GM11168 (cell line): ENCODE measurements around the gene KIAA0586.
"Not testable (repeated sequence)": the region's sequence is repeated elsewhere in the genome, so short reads cannot be mapped to it uniquely, and the experiment has no call there.

ENCODE experiments used
- in situ Hi-C: fragments of 300-500 bp; cut with MboI; formaldehyde crosslinking; loops from one replicate; pipeline ENCODE4 v1.12.0; 2022; ENCODE audit warnings: low sequenced_read_pairs; ENCODE audit not compliant: unreplicated experiment

Gene KIAA0586

GRCh38 chr14:58540749-58541632 lies 113.5 kb downstream of the KIAA0586 start:
- in situ Hi-C loops, result no loop called here

- in situ Hi-C loops, result no loop called here
Observed at GRCh38 chr14:58541633-58542022, 114.1 kb downstream of the KIAA0586 start.

DNA sequence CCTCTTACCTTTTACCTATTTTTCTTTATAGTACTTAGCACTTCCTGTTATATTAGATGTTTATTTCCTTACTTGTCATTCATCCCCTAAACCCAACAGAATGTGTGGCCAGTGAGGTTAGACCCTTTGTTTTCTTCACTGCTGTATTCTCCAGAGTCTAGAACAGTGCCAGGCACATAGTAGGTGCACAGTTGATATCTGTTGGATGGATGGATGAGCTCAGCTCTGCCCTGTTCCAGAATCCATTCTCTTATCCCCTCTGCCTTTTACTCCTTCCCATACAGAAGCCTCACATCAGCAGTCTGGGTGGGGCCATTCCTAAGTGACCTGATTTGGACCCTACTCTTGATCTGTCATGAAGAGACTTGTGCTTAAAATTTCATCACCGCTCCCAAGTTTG lies 115.7 kb downstream of the KIAA0586 start:
- in situ Hi-C loops, result no loop called here

DNA sequence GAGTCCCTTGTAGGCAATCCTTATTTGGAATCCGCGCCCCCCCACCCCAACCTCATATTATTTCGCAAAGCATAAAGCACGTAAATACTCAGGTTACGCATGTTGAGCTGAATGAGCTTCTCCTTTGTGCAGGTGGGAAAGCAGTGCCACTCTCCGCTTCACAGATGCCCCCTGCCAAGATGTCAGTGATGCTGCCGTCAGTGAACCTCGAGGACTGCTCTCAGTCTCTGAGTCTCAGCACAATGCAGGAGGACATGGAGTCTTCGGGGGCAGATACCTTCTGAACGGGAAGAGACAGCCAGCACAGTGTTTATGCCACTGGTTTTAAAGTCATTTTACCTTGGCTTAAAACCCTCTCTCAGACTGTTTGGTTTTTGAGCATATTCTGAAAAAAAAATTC lies 120.1 kb downstream of the KIAA0586 start:
- in situ Hi-C loops, result no loop called here

GRCh38 chr14:58549105-58549757 lies 121.7 kb downstream of the KIAA0586 start:
- in situ Hi-C loops, result no loop called here

DNA sequence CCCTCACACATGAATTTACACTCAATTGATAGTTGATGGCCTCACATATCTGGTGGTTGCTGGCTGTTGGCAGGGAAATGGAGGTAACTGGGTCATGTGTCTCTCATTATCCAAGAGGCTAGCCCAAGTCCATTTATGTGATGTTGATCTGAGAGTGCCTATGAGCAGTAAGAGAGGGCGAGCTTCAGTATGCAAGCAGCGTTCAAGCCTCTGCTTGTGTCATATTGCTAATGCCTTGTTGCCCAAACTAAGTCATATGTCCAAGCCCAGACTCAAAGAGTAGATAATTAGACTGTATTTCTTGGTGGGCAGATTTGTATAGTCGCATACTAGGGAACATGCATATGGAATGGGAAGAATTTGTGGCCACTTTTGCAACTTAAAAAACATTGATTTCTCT lies 126.4 kb downstream of the KIAA0586 start:
- in situ Hi-C loops, result no loop called here

- in situ Hi-C loops, result no loop called here
Observed at GRCh38 chr14:58555647-58556046, 128.1 kb downstream of the KIAA0586 start.

- in situ Hi-C loops, result no loop called here
Observed at GRCh38 chr14:58557242-58557641, 129.7 kb downstream of the KIAA0586 start.

- in situ Hi-C loops, result no loop called here
Observed at GRCh38 chr14:58560208-58560607, 132.7 kb downstream of the KIAA0586 start.

DNA sequence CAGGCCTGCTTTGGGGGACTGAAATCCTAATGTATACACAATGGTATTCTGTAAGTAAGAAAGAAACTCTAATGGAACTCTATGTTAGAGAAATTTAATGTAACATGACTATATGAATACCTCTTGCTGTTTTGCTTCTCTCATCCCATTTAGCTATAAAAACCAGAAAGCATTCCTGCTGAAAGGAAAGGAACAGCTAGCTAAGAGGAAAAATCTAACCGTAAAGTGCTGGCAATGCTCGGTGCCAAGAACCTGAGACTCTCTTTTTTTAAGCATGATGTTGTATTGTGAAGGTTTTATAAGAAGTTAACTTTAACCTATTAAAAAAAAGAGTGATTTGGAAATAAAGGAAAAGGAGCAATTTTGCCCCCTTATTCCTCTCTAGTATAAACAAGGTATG lies 134.6 kb downstream of the KIAA0586 start:
- in situ Hi-C loops, result no loop called here

- in situ Hi-C loops, result no loop called here
Observed at GRCh38 chr14:58563978-58564377, 136.5 kb downstream of the KIAA0586 start.

- in situ Hi-C loops, result no loop called here
Observed at GRCh38 chr14:58565832-58566231, 138.3 kb downstream of the KIAA0586 start.

DNA sequence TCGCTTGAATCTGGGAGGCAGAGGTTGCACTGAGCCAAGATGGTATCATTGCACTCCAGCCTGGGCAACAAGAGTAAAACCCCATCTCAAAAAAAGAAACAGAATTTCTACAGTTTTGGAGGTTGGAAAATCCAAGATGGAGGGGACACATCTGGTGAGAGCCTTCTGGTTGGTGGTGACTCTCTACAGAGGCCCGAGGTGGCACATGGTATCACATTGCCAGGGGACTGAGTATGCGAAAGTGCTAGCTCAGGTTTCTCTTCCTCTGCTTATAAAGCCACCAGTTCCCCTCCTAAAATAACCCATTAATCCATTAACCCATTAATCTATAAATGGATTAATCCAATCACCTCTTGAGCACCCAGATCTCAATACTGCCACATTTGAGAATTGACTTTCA lies 139.5 kb downstream of the KIAA0586 start:
- in situ Hi-C loops, result no loop called here

- in situ Hi-C loops, result no loop called here
Observed at GRCh38 chr14:58568322-58568721, 140.8 kb downstream of the KIAA0586 start.

DNA sequence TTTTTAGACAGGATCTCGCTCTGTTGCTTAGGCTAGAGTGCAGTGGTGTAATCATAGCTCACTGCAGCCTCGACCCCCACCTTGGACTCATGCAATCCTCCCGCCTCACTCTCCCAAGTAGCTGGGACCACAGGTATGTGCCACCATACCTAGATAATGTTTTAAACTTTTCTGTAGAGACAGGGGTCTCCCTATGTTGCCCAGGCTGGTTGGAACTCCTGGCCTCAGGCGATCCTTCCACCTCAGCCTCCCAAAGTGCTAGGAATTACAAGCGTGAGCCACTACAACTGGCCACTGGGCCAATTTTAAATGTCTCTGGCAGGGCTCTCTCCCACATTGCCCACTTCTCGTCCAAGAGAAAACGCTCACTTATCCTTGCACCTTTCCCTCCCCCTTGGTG lies 143.7 kb downstream of the KIAA0586 start:
- in situ Hi-C loops, result no loop called here

GRCh38 chr14:58571769-58572472 lies 144.4 kb downstream of the KIAA0586 start:
- in situ Hi-C loops, result no loop called here

DNA sequence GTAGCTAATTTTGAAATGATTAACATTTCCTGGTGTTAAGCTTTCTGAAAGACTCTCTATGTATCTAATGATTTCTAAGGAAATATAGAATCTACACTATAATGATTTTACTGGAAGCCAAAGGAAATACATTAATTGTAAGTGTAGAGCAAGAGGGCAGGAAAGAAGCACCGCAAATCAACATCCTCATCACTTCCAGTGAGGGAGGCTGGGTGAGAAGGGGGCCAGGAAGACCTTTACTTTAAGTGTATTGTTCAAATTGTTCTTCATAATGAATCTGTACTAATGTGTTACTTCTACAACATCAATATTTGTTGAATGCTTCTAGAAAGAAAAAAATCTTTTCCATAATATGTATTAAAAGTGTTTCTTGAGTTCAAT lies 144.9 kb downstream of the KIAA0586 start:
- in situ Hi-C loops, result no loop called here

- in situ Hi-C loops, result no loop called here
Observed at GRCh38 chr14:58572863-58573262, 145.3 kb downstream of the KIAA0586 start.

DNA sequence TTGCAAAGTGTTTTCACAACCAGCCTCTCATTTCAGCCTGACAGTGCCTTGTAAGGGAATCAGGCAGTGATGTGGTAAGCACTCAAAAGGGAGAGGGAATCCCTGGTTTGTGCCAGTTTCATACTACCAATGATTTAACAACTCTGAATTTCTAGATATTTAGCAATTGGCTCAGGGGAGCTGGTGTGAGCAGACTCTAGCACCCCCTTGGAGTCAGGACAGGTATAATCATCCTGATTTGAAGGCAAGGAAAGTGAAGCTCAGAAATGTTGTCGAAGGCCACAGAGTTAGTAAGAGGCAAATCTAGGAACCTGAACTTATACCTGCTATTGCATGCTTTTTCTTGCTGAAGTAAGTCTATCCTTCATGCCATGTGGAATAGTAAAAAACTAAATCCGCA lies 147.1 kb downstream of the KIAA0586 start:
- in situ Hi-C loops, result no loop called here

- in situ Hi-C loops, result no loop called here
Observed at GRCh38 chr14:58575956-58576355, 148.4 kb downstream of the KIAA0586 start.

DNA sequence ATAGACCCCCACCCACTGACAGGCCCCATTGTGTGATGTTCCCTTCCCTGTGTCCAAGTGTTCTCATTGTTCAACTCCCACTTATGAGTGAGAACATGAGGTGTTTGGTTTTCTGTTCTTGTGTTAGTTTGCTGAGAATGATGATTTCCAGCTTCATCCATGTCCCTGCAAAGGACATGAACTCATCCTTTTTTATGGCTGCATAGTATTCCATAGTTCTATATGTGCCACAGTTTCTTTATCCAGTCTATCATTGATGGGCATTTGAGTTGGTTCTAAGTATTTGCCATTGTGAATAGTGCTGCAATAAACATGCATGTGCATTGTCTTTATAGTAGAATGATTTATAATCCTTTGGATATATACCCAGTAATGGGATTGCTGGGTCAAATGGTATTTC lies 152.5 kb downstream of the KIAA0586 start:
- in situ Hi-C loops, result not testable (repeated sequence)
